Measurements from ENCODE around the gene TTC23.
"Not testable (repeated sequence)": the region's sequence is repeated elsewhere in the genome, so short reads cannot be mapped to it uniquely, and the experiment has no call there.

The TTC23 gene

DNA sequence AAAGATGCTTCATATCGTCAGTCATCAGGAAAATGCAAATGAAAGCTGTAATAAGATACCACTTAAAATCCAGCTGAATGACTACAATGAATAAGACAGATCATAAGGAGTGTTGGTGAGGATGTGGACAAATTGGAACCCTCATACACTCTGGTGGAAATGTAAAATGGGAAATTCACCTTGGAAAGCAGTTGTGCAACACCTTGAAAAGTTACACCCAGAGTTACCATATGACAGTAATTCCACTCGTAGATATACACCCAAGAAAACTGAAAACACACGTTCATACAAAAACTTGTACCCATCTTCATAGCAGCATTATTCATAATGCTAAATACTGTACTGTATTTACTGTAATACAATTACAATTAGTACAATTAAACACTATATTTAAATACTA, 2.3 kb downstream of the TTC23 start:
- no peak for TF ChIP-seq CTCF (IDR thresholded peaks at IDR 0.05; ENCODE audit: poor library complexity, severe bottlenecking)
- no peak overlapping the region for H3K27ac ChIP-seq (ENCODE audit: poor library complexity, severe bottlenecking)
- no peak overlapping the region for H3K4me3 ChIP-seq (ENCODE audit: severe bottlenecking)
- ATAC-seq (ENCODE audit: low read depth) = no peak
- peaks cover 16% of the 10 kb centered on the region for H3K4me1 ChIP-seq (ENCODE audit: insufficient read depth, poor library complexity, severe bottlenecking)
- no peaks in the 10 kb centered on the region for H3K27me3 ChIP-seq (ENCODE audit: insufficient read depth, poor library complexity, severe bottlenecking)
- DNase-seq (ENCODE audit: low spot score) = no peak
- H3K36me3 ChIP-seq (ENCODE audit: low read depth) = peaks cover 15% of the 10 kb centered on the region
- H3K9me3 ChIP-seq (ENCODE audit: severe bottlenecking) = no peaks in the 10 kb centered on the region

GRCh38 chr15:99244306-99244705, 5.1 kb downstream of the TTC23 start:
- peaks cover 16% of the 10 kb centered on the region for H3K4me1 ChIP-seq (ENCODE audit: insufficient read depth, poor library complexity, severe bottlenecking)

DNA sequence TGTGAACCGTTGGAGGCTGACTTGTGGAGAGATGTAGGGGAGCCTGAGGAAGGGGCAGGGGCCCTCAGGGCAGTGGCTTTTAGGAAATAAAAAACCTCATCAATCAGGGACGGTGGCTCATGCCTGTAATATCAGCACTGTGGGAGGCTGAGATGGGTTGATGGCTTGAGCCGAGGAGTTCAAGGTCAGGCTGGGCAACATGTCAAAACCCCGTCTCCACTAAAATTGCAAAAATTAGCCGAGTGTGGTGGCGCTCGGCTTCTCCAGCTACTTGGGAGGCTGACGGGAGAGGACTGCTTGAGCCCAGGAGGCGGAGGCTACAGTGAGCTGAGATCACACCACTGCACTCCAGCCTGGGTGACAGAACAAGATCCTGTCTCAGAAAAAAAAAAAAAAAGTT, 7.6 kb downstream of the TTC23 start:
- Histone ChIP-seq H3K9me3 (ENCODE audit: severe bottlenecking) (no peaks in the 10 kb centered on the region), H3K36me3 (ENCODE audit: low read depth) (peaks cover 36% of the 10 kb centered on the region), H3K27ac (ENCODE audit: poor library complexity, severe bottlenecking) (no peak overlapping the region), H3K27me3 (ENCODE audit: insufficient read depth, poor library complexity, severe bottlenecking) (no peaks in the 10 kb centered on the region), H3K4me1 (ENCODE audit: insufficient read depth, poor library complexity, severe bottlenecking) (no peaks in the 10 kb centered on the region), H3K4me3 (ENCODE audit: severe bottlenecking) (no peak overlapping the region)
- DNase-seq (ENCODE audit: low spot score) = no peak
- no peak for ATAC-seq (ENCODE audit: low read depth)
- no peak for TF ChIP-seq CTCF (IDR thresholded peaks at IDR 0.05; ENCODE audit: poor library complexity, severe bottlenecking)

More at GRCh38 chr15:99244306-99244705, 5.1 kb downstream of the TTC23 start:
- Histone ChIP-seq H3K27ac (ENCODE audit: poor library complexity, severe bottlenecking) (no peak overlapping the region), H3K36me3 (ENCODE audit: low read depth) (peaks cover 24% of the 10 kb centered on the region), H3K27me3 (ENCODE audit: insufficient read depth, poor library complexity, severe bottlenecking) (no peaks in the 10 kb centered on the region), H3K4me3 (ENCODE audit: severe bottlenecking) (no peak overlapping the region), H3K9me3 (ENCODE audit: severe bottlenecking) (no peaks in the 10 kb centered on the region)
- no peak for TF ChIP-seq CTCF (IDR thresholded peaks at IDR 0.05; ENCODE audit: poor library complexity, severe bottlenecking)
- DNase-seq (ENCODE audit: low spot score) = no peak
- ATAC-seq (ENCODE audit: low read depth) = no peak

GRCh38 chr15:99239545-99240198, 9.7 kb downstream of the TTC23 start:
- H3K27ac ChIP-seq (ENCODE audit: poor library complexity, severe bottlenecking) = no peak overlapping the region
- no peaks in the 10 kb centered on the region for H3K4me1 ChIP-seq (ENCODE audit: insufficient read depth, poor library complexity, severe bottlenecking)
- H3K9me3 ChIP-seq (ENCODE audit: severe bottlenecking) = no peaks in the 10 kb centered on the region
- TF ChIP-seq CTCF (IDR thresholded peaks at IDR 0.05; ENCODE audit: poor library complexity, severe bottlenecking) = no peak
- ATAC-seq (ENCODE audit: low read depth) = peak; percentile 25; the same call in 1 of the 3 replicates
- no peaks in the 10 kb centered on the region for H3K27me3 ChIP-seq (ENCODE audit: insufficient read depth, poor library complexity, severe bottlenecking)
- DNase-seq (ENCODE audit: low spot score) = no peak
- no peak overlapping the region for H3K4me3 ChIP-seq (ENCODE audit: severe bottlenecking)
- H3K36me3 ChIP-seq (ENCODE audit: low read depth) = peaks cover 31% of the 10 kb centered on the region

GRCh38 chr15:99238849-99239248, 10.5 kb downstream of the TTC23 start:
- no peak for ATAC-seq (ENCODE audit: low read depth)
- H3K27me3 ChIP-seq (ENCODE audit: insufficient read depth, poor library complexity, severe bottlenecking) = no peaks in the 10 kb centered on the region
- TF ChIP-seq CTCF (IDR thresholded peaks at IDR 0.05; ENCODE audit: poor library complexity, severe bottlenecking) = no peak

GRCh38 chr15:99234160-99234559, 15.2 kb downstream of the TTC23 start:
- not testable (repeated sequence) for H3K27ac ChIP-seq (ENCODE audit: poor library complexity, severe bottlenecking); ATAC-seq (ENCODE audit: low read depth); H3K4me1 ChIP-seq (ENCODE audit: insufficient read depth, poor library complexity, severe bottlenecking); DNase-seq (ENCODE audit: low spot score); H3K27me3 ChIP-seq (ENCODE audit: insufficient read depth, poor library complexity, severe bottlenecking); H3K4me3 ChIP-seq (ENCODE audit: severe bottlenecking); H3K9me3 ChIP-seq (ENCODE audit: severe bottlenecking)
- H3K36me3 ChIP-seq (ENCODE audit: low read depth) = peaks cover 16% of the 10 kb centered on the region

More at GRCh38 chr15:99238849-99239248, 10.5 kb downstream of the TTC23 start:
- Histone ChIP-seq H3K9me3 (ENCODE audit: severe bottlenecking) (no peaks in the 10 kb centered on the region), H3K36me3 (ENCODE audit: low read depth) (peaks cover 23% of the 10 kb centered on the region), H3K4me1 (ENCODE audit: insufficient read depth, poor library complexity, severe bottlenecking) (no peaks in the 10 kb centered on the region), H3K27ac (ENCODE audit: poor library complexity, severe bottlenecking) (no peak overlapping the region), H3K4me3 (ENCODE audit: severe bottlenecking) (no peak overlapping the region)
- DNase-seq (ENCODE audit: low spot score) = no peak
